Uterus (tissue), 4 donors: Measurements from ENCODE around the gene EPHA1. TPM values are rescaled to one million over a fixed set of nuclear protein-coding genes. Genes with fewer than 3 reads are reported as not detected.

ENCODE experiments used
- DNase-seq, 2 donors: peaks; one replicate each; pipeline ENCODE4 v3.0.0-alpha.2; 2019 to 2020
- H3K27ac ChIP-seq, 2 donors: fragments of 200-600 bp; sonication (generic); 1 replicate in 1 of 2; 2 replicates in 1 of 2; pipeline ENCODE4 v1.5.1; 2016 to 2018
- H3K27me3 ChIP-seq, 2 donors: fragments of 200-600 bp; sonication (generic); one replicate each; pipeline ENCODE4 v1.5.1; 2018 to 2019; ENCODE audit warnings: control low read depth in 1 of 2
- H3K36me3 ChIP-seq, 2 donors: fragments of 200-600 bp; sonication (generic); one replicate each; pipeline ENCODE4 v1.5.1; 2019; ENCODE audit warnings: control low read depth in 1 of 2
- H3K4me1 ChIP-seq, 2 donors: fragments of 200-600 bp; sonication (generic); one replicate each; pipeline ENCODE4 v1.5.1; 2018 to 2019; ENCODE audit warnings: control low read depth in 1 of 2
- H3K4me3 ChIP-seq, 2 donors: fragments of 200-600 bp; sonication (generic); 1 replicate in 1 of 2; 2 replicates in 1 of 2; pipeline ENCODE4 v1.5.1; 2018 to 2019; ENCODE audit warnings: mild to moderate bottlenecking in 1 of 2
- H3K9me3 ChIP-seq, 2 donors: fragments of 200-600 bp; sonication (generic); one replicate each; pipeline ENCODE4 v1.5.1; 2019; ENCODE audit warnings: control low read depth in 1 of 2
- POLR2A ChIP-seq, 2 donors: fragments of 450-650 bp; IDR thresholded peaks; one replicate each; pipeline ENCODE4 v1.6.1; 2016; ENCODE audit warnings: antibody characterized with exemption in 2 of 2, mild to moderate bottlenecking in 1 of 2, moderate library complexity in 1 of 2
- intact Hi-C: fragments of 100-400 bp; cut with DNase I; formaldehyde crosslinking; loops from one replicate; pipeline ENCODE4 v1.15.1; 2023; ENCODE audit warnings: low total_unique reads
- total RNA-seq, 4 donors: library from RNA; depleted of rRNA in 3 of 4; stranded (reverse); fragments of >200 nt in 3 of 4; gene quantifications; one replicate each; pipeline versions ENCODE4 v1.1.0 to v1.2.4, GENCODE V29; 2014 to 2023
- TF ChIP-seq, protein P1 (sequence below), 4 experiments: fragments of 200-600 bp in 2 of 4; fragments of 450-650 bp in 2 of 4; sonication (generic) in 2 of 4; IDR thresholded peaks; one replicate each; pipeline ENCODE4 v1.5.1; 2016 to 2019; ENCODE audit warnings: antibody characterized with exemption in 4 of 4, mild to moderate bottlenecking in 2 of 4, moderate library complexity in 1 of 4
- donor health status: DM: yes; HTN: yes; CAD: no.

Gene EPHA1
- total RNA-seq, 4 donors from 2014 or later: 1.3 to 5.6 (median 1.9) TPM; not detected in 1

DNA sequence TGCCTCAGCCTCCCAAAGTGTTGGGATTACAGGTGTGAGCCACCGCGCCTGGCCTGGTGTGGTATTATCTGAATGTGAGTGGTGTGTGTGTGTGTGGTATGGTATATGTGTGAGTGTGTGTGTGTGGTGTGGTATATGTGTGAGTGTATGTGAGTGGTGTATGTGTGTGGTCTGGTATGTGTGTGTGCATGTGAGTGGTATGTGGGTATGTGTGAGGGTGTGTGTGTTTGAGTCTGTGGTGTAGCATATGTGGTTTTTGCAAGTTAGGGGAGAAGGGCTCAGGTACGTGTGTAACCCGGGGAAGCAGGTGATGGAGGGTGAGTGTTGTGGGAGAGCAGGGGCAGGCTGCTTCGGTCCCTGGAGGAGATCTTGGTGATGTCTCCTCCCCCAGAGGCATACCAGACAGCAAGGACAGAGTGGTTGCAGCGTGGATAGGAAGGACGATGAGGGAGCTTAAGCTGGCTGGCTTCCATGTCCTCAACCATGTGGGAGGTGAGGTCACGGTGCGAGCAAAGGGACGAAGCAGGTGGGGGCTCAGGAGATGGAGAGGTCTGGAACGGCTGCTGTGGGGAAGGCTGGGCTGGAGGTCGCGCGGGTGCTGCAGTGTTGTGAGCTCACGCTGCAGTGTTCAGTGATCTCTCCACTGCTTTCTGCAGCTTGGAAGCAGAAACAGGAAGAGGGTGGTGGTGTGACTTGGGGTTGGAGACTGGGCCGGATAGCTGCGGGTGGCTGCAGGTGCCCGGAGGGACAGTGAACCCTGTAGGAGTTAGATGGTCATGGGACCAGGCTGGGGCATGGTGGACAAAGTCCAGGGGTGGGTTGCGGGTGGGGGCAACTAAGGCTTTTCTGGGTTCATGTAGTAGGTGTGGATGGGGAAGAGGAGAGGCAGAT is 22.5 kb downstream of the EPHA1 start:
- H3K27ac ChIP-seq: peak overlapping the region; percentile 98 to 99
- DNase-seq: peak in 1 of 2 donors; percentile 58
- intact Hi-C loops: no loop called here
- TF ChIP-seq POLR2A (IDR thresholded peaks at IDR 0.05): no peak
- TF ChIP-seq, protein P1, sequence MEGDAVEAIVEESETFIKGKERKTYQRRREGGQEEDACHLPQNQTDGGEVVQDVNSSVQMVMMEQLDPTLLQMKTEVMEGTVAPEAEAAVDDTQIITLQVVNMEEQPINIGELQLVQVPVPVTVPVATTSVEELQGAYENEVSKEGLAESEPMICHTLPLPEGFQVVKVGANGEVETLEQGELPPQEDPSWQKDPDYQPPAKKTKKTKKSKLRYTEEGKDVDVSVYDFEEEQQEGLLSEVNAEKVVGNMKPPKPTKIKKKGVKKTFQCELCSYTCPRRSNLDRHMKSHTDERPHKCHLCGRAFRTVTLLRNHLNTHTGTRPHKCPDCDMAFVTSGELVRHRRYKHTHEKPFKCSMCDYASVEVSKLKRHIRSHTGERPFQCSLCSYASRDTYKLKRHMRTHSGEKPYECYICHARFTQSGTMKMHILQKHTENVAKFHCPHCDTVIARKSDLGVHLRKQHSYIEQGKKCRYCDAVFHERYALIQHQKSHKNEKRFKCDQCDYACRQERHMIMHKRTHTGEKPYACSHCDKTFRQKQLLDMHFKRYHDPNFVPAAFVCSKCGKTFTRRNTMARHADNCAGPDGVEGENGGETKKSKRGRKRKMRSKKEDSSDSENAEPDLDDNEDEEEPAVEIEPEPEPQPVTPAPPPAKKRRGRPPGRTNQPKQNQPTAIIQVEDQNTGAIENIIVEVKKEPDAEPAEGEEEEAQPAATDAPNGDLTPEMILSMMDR (IDR thresholded peaks at IDR 0.05): no peak
- H3K4me3 ChIP-seq: no peak overlapping the region
- no peaks in the 10 kb centered on the region for H3K36me3 ChIP-seq
- H3K4me1 ChIP-seq: peaks cover 11 to 38% of the 10 kb centered on the region in 2 donors
- no peaks in the 10 kb centered on the region for H3K9me3 ChIP-seq
- H3K27me3 ChIP-seq: no peaks in the 10 kb centered on the region

DNA sequence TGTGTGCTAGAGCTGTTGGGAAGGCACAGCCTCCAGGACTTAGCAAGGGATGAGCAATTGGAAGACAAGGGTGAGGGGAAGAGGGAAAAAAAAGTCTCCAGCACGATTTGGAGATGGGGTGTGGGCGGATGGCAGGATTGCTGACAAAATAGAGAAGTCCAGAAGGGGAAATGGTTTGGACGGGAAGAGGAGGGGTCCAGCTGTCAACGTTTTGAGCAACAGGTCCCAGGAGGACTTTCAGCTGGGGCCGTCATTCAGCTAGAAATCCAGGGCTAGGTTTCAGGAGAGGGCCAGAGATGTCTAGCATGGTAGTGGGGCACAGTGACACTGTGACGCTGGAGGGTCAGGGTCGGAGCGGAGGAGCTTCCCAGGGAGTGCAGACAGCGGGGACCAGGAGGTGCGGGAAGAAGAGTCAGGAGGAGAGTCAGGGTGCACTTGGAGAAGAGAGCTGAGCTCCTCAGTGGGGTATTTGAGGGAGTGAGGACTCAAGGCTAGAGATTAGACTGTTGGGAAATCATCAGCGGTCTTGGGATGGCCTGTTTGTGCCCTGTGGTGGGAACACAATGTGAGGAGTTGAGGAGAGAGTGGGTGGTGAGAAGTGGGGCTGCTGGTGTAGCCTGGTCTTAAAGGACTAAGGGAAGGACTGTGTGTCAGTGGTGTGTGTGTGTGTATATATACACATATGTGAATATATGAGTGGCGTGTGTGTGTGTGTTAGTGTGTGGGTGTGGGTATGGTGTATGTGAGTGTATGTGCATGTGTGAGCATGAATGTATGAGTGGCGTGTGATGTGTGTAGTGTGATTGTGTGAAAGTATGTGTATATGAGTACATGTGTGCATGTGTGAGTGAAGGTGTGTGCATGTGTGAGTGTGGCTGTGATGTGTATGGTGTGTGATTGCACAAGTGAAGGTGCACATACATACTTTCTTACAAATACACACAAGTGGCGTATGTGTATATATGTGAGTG is 23.7 kb downstream of the EPHA1 start:
- TF ChIP-seq, protein P1 (IDR thresholded peaks at IDR 0.05): no peak
- TF ChIP-seq POLR2A (IDR thresholded peaks at IDR 0.05): no peak
- H3K27me3 ChIP-seq: no peaks in the 10 kb centered on the region
- peaks cover 7 to 29% of the 10 kb centered on the region in 2 donors for H3K4me1 ChIP-seq
- H3K27ac ChIP-seq: peak overlapping the region; percentile 98 to 99
- peak in 1 of 2 donors; percentile 36 for DNase-seq
- H3K9me3 ChIP-seq: no peaks in the 10 kb centered on the region
- H3K4me3 ChIP-seq: peak overlapping the region; percentile 75 to 99
- no peaks in the 10 kb centered on the region for H3K36me3 ChIP-seq
- intact Hi-C loops: no loop called here

DNA sequence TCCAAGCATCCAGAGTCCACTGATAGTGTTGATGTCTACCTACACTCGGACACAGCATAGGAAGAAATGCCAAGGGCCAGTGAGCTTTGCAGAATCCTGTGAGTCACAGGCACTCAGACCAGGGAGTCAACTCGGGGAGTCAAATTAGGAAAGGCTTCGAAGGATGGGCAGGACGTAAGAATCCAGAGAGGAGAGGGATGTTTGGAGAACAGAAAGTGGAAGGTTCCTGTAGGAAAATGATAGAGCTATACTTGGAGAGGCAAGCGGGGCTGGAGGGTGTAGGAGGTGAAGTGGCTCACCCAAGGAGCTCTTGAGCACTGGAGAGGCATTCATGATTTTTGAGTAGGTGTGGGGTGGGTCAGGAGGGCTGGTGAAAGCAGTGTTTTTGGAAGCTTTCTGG is 24.5 kb downstream of the EPHA1 start:
- Histone ChIP-seq H3K36me3 (no peaks in the 10 kb centered on the region), H3K9me3 (no peaks in the 10 kb centered on the region), H3K4me1 (peaks cover 7 to 29% of the 10 kb centered on the region in 2 donors), H3K4me3 (peak overlapping the region; percentile 75 to 99), H3K27ac (peak overlapping the region; percentile 98 to 99), H3K27me3 (no peaks in the 10 kb centered on the region)
- intact Hi-C loops: no loop called here
- peak in 1 of 2 donors; percentile 51 for DNase-seq
- no peak for TF ChIP-seq POLR2A (IDR thresholded peaks at IDR 0.05)
- TF ChIP-seq, protein P1 (IDR thresholded peaks at IDR 0.05): no peak

DNA sequence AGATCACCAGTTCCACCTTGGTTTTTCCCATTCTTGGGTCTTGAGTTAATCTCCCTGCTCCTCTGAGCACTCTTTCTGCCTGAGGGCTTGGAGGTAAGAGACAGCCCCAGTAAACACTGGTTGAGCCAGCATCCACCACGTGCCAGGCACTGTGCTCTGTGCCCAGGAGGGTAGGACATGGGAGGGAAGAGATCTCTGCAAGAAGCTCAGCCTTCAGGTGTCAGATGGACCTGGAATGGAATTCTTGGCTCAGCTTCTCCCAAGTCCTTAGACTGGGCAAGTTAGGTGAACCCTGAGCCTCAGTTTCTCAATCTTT is 25.1 kb downstream of the EPHA1 start:
- no peak for DNase-seq
- Histone ChIP-seq H3K4me3 (peak overlapping the region; percentile 75 to 99), H3K36me3 (no peaks in the 10 kb centered on the region), H3K27ac (peak overlapping the region; percentile 98 to 99), H3K4me1 (peaks cover 7 to 29% of the 10 kb centered on the region in 2 donors), H3K27me3 (no peaks in the 10 kb centered on the region), H3K9me3 (no peaks in the 10 kb centered on the region)
- TF ChIP-seq POLR2A (IDR thresholded peaks at IDR 0.05): no peak
- TF ChIP-seq, protein P1 (IDR thresholded peaks at IDR 0.05): no peak
- intact Hi-C loops: no loop called here
